Activated CD4-positive, alpha-beta T cell treated with anti-CD3 and anti-CD28 coated beads, Interleukin-2, amount 10 ng/mL, durations not matched to agents 24 days and 14 days (primary cell): Measurements from ENCODE around the gene DCAF8L2. TPM values are rescaled to one million over a fixed set of nuclear protein-coding genes. Genes with fewer than 3 reads are reported as not detected.

ENCODE experiments used
- total RNA-seq: library from RNA; stranded (reverse); gene quantifications from 2 replicates; pipeline ENCODE4 v1.2.3, GENCODE V29; 2022

DCAF8L2 gene
- total RNA-seq, 1 donor from 2014 or later: not detected

Other genes with a start within 250 kb of the DCAF8L2 start
- gene PPP4R3C, start 127.0 kb upstream of the DCAF8L2 start, total RNA-seq: not detected in 2 replicates
- not detected in 2 replicates for gene MAGEB10, start 217.6 kb downstream of the DCAF8L2 start, total RNA-seq